Measurements from ENCODE around the gene SELENOH.

The SELENOH gene

GRCh38 chr11:57779276-57779675 lies 38.0 kb downstream of the SELENOH start:
- TF ChIP-seq CTCF (IDR thresholded peaks at IDR 0.05; ENCODE audit: low read depth, low read length, missing control alignments), result no peak
- no peak overlapping the region for H3K4me3 ChIP-seq (ENCODE audit: low read depth, low read length)
- DNase-seq (ENCODE audit: low read depth), result no peak

- no peak for TF ChIP-seq CTCF (IDR thresholded peaks at IDR 0.05; ENCODE audit: low read depth, low read length, missing control alignments)
- DNase-seq (ENCODE audit: low read depth), result no peak
- no peak overlapping the region for H3K4me3 ChIP-seq (ENCODE audit: low read depth, low read length)
These were observed 40.2 kb downstream of the SELENOH start for GRCh38 chr11:57781529-57781943.

GRCh38 chr11:57785072-57785471 lies 43.8 kb downstream of the SELENOH start:
- no peak overlapping the region for H3K4me3 ChIP-seq (ENCODE audit: low read depth, low read length)
- no peak for TF ChIP-seq CTCF (IDR thresholded peaks at IDR 0.05; ENCODE audit: low read depth, low read length, missing control alignments)
- DNase-seq (ENCODE audit: low read depth), result no peak

- no peak for TF ChIP-seq CTCF (IDR thresholded peaks at IDR 0.05; ENCODE audit: low read depth, low read length, missing control alignments)
- H3K4me3 ChIP-seq (ENCODE audit: low read depth, low read length), result no peak overlapping the region
- DNase-seq (ENCODE audit: low read depth), result no peak
These were observed 45.1 kb downstream of the SELENOH start for GRCh38 chr11:57786436-57786835.

- H3K4me3 ChIP-seq (ENCODE audit: low read depth, low read length), result no peak overlapping the region
- DNase-seq (ENCODE audit: low read depth), result no peak
- TF ChIP-seq CTCF (IDR thresholded peaks at IDR 0.05; ENCODE audit: low read depth, low read length, missing control alignments), result no peak
These were observed 45.8 kb downstream of the SELENOH start for GRCh38 chr11:57787006-57787604.

- TF ChIP-seq CTCF (IDR thresholded peaks at IDR 0.05; ENCODE audit: low read depth, low read length, missing control alignments), result no peak
- no peak for DNase-seq (ENCODE audit: low read depth)
- H3K4me3 ChIP-seq (ENCODE audit: low read depth, low read length), result no peak overlapping the region
These were observed 46.8 kb downstream of the SELENOH start for GRCh38 chr11:57787920-57788702.

GRCh38 chr11:57788703-57789088 lies 47.4 kb downstream of the SELENOH start:
- no peak for DNase-seq (ENCODE audit: low read depth)
- no peak overlapping the region for H3K4me3 ChIP-seq (ENCODE audit: low read depth, low read length)
- TF ChIP-seq CTCF (IDR thresholded peaks at IDR 0.05; ENCODE audit: low read depth, low read length, missing control alignments), result no peak

Data from GM12864 (cell line).